H9 (cell line): ENCODE measurements around the gene NXN. TPM values are rescaled to one million over a fixed set of nuclear protein-coding genes. Genes with fewer than 3 reads are reported as not detected.
A peak's percentile ranks its signal among the peaks of the same experiment; 100 is the strongest.

Experiments
- DNase-seq: peaks from one replicate; pipeline ENCODE4 v3.0.0-alpha.2; 2017
- H2AFZ ChIP-seq: one replicate; pipeline ENCODE4 v1.6.1; 2013; ENCODE audit warnings: mild to moderate bottlenecking, low read length, control low read depth, moderate library complexity
- H2AK5ac ChIP-seq: 2 replicates; pipeline ENCODE4 v1.6.1; 2013; ENCODE audit warnings: low read length, control low read depth, mixed read lengths; ENCODE audit not compliant: insufficient read length
- H2BK120ac ChIP-seq: one replicate; pipeline ENCODE4 v1.6.1; 2013; ENCODE audit warnings: low read depth, mild to moderate bottlenecking, low read length, control low read depth, inconsistent platforms; ENCODE audit not compliant: poor library complexity, severe bottlenecking
- H2BK12ac ChIP-seq: 2 replicates; pipeline ENCODE4 v1.6.1; 2013; ENCODE audit warnings: low read length, control low read depth, mixed read lengths, low read depth; ENCODE audit not compliant: insufficient read length
- H2BK15ac ChIP-seq: 2 replicates; pipeline ENCODE4 v1.6.1; 2013; ENCODE audit warnings: low read depth, low read length, control low read depth
- H2BK20ac ChIP-seq: one replicate; pipeline ENCODE4 v1.6.1; 2013; ENCODE audit warnings: low read depth, mild to moderate bottlenecking, low read length, control low read depth, inconsistent platforms; ENCODE audit not compliant: poor library complexity, severe bottlenecking
- H2BK5ac ChIP-seq: 2 replicates; pipeline ENCODE4 v1.6.1; 2013; ENCODE audit warnings: low read length, control low read depth, mixed read lengths; ENCODE audit not compliant: insufficient read length
- H3K14ac ChIP-seq: 2 replicates; pipeline ENCODE4 v1.6.1; 2013; ENCODE audit warnings: low read length, control low read depth; ENCODE audit not compliant: insufficient read depth
- H3K18ac ChIP-seq: 2 replicates; pipeline ENCODE4 v1.6.1; 2013; ENCODE audit warnings: low read depth, mild to moderate bottlenecking, mixed read lengths, low read length, control low read depth; ENCODE audit not compliant: insufficient read length
- H3K23ac ChIP-seq: 2 replicates; pipeline ENCODE4 v1.6.1; 2013; ENCODE audit warnings: low read length, control low read depth, mixed read lengths, low read depth; ENCODE audit not compliant: insufficient read length
- H3K23me2 ChIP-seq: 2 replicates; pipeline ENCODE4 v1.6.1; 2013; ENCODE audit warnings: low read depth, mild to moderate bottlenecking, mixed read lengths, low read length, control low read depth; ENCODE audit not compliant: insufficient read length, poor library complexity, severe bottlenecking
- H3K27ac ChIP-seq: 2 replicates; pipeline ENCODE4 v1.5.1; 2013; ENCODE audit warnings: low read length, control low read depth, mixed read lengths, low read depth; ENCODE audit not compliant: insufficient read length
- H3K27me3 ChIP-seq: 2 replicates; pipeline ENCODE4 v1.6.1; 2013; ENCODE audit warnings: low read length, control low read depth, inconsistent platforms; ENCODE audit not compliant: insufficient read depth
- H3K4ac ChIP-seq: 2 replicates; pipeline ENCODE4 v1.6.1; 2013; ENCODE audit warnings: low read depth, mild to moderate bottlenecking, control low read depth, inconsistent platforms, low read length, moderate library complexity
- H3K4me1 ChIP-seq: 2 replicates; pipeline ENCODE4 v1.6.1; 2013; ENCODE audit warnings: low read length, control low read depth, inconsistent platforms; ENCODE audit not compliant: insufficient read depth
- H3K4me2 ChIP-seq: 2 replicates; pipeline ENCODE4 v1.6.1; 2013; ENCODE audit warnings: low read length, control low read depth, mixed read lengths; ENCODE audit not compliant: insufficient read length, insufficient read depth
- H3K56ac ChIP-seq: 2 replicates; pipeline ENCODE4 v1.6.1; 2013; ENCODE audit warnings: low read depth, mild to moderate bottlenecking, mixed read lengths, low read length, control low read depth; ENCODE audit not compliant: insufficient read length
- H3K79me1 ChIP-seq: 2 replicates; pipeline ENCODE4 v1.6.1; 2013; ENCODE audit warnings: low read depth, mild to moderate bottlenecking, moderate library complexity, low read length, control low read depth, inconsistent platforms; ENCODE audit not compliant: insufficient read depth, poor library complexity, severe bottlenecking
- H3K79me2 ChIP-seq: 2 replicates; pipeline ENCODE4 v1.6.1; 2013; ENCODE audit warnings: low read length, control low read depth, inconsistent platforms; ENCODE audit not compliant: insufficient read depth
- H3K9ac ChIP-seq: 2 replicates; pipeline ENCODE4 v1.6.1; 2013; ENCODE audit warnings: low read length, control low read depth, mixed read lengths; ENCODE audit not compliant: insufficient read length; ENCODE audit errors: extremely low read depth
- H3K9me3 ChIP-seq: one replicate; pipeline ENCODE4 v1.6.1; 2013; ENCODE audit warnings: low read depth, low read length, inconsistent platforms; ENCODE audit not compliant: control insufficient read depth
- H3T11ph ChIP-seq: one replicate; pipeline ENCODE4 v1.6.1; 2013; ENCODE audit warnings: mild to moderate bottlenecking, low read length, control low read depth, inconsistent platforms
- H4K20me1 ChIP-seq: one replicate; pipeline ENCODE4 v1.6.1; 2013; ENCODE audit not compliant: control insufficient read depth, insufficient read length, insufficient read depth
- H4K5ac ChIP-seq: 2 replicates; pipeline ENCODE4 v1.6.1; 2013; ENCODE audit warnings: low read depth, mild to moderate bottlenecking, mixed read lengths, low read length, control low read depth; ENCODE audit not compliant: insufficient read length
- H4K8ac ChIP-seq: replicated peaks from 2 replicates; pipeline ENCODE4 v1.6.1; 2013; ENCODE audit warnings: low read length, control low read depth, mixed read lengths, low read depth; ENCODE audit not compliant: insufficient read length
- H4K91ac ChIP-seq: 2 replicates; pipeline ENCODE4 v1.6.1; 2013; ENCODE audit warnings: low read depth, mild to moderate bottlenecking, moderate library complexity, mixed read lengths, low read length, control low read depth; ENCODE audit not compliant: insufficient read length
- H3K27ac Mint-ChIP-seq, 3 experiments: 2 replicates in 2 of 3; 3 replicates in 1 of 3; pipeline ENCODE4 v1.8.0; 2020 to 2021; ENCODE audit warnings: mixed read lengths in 3 of 3, mild to moderate bottlenecking in 1 of 3, moderate library complexity in 1 of 3
- H3K27me3 Mint-ChIP-seq: 2 replicates; pipeline ENCODE4 v1.8.0; 2021; ENCODE audit warnings: low read depth, mild to moderate bottlenecking, moderate library complexity, mixed read lengths
- H3K36me3 Mint-ChIP-seq, 3 experiments: 2 replicates in 2 of 3; 3 replicates in 1 of 3; pipeline ENCODE4 v1.8.0; 2020 to 2021; ENCODE audit warnings: low read depth in 3 of 3, mixed read lengths in 3 of 3; ENCODE audit not compliant: insufficient read depth in 1 of 3
- H3K4me1 Mint-ChIP-seq, 2 experiments: 2 replicates each; pipeline ENCODE4 v1.8.0; 2020; ENCODE audit warnings: mixed read lengths in 2 of 2
- H3K4me3 Mint-ChIP-seq, 2 experiments: 2 replicates in 1 of 2; 3 replicates in 1 of 2; pipeline ENCODE4 v1.8.0; 2020 to 2021; ENCODE audit warnings: mild to moderate bottlenecking in 2 of 2, mixed read lengths in 2 of 2, moderate library complexity in 1 of 2
- H3K9me3 Mint-ChIP-seq, 2 experiments: 2 replicates in 1 of 2; 3 replicates in 1 of 2; pipeline ENCODE4 v1.8.0; 2020; ENCODE audit warnings: mild to moderate bottlenecking in 2 of 2, mixed read lengths in 2 of 2, moderate library complexity in 1 of 2
- CTCF ChIP-seq: fragments of 200-600 bp; sonication (generic); conservative IDR thresholded peaks from 3 replicates; pipeline ENCODE4 v1.8.0; 2021; ENCODE audit warnings: antibody characterized with exemption, mild to moderate bottlenecking
- WGBS: extraction: QIAGEN DNeasy Blood & Tissue Kit; methylation state at CpG from one replicate; pipeline ENCODE4 v1.1.7; 2013; ENCODE audit warnings: missing lambda C conversion rate, low lambda C conversion rate, mixed read lengths; ENCODE audit not compliant: insufficient read length; ENCODE audit errors: extremely low coverage; 5-methylcytosine and 5-hydroxymethylcytosine counted together
- total RNA-seq: library from RNA; stranded (reverse); gene quantifications from 2 replicates; pipeline ENCODE4 v1.2.1, GENCODE V29; 2021

NXN gene
- total RNA-seq, 1 experiment from 2014 or later, result 93.6 TPM

GRCh38 chr17:774313-774584, 205.3 kb downstream of the NXN start:
- Histone ChIP-seq H3K23me2 (no peaks in the 10 kb centered on the region), H3K9ac (no peak overlapping the region), H3K79me2 (no peaks in the 10 kb centered on the region), H3K27ac (no peak overlapping the region), H3K4ac (no peak overlapping the region), H2BK120ac (no peak overlapping the region), H3T11ph (no peak overlapping the region), H2BK12ac (no peak overlapping the region), H3K18ac (no peak overlapping the region), H2AK5ac (no peak overlapping the region), H2AFZ (no peak overlapping the region), H3K4me1 (no peaks in the 10 kb centered on the region), H3K14ac (no peak overlapping the region), H4K5ac (no peak overlapping the region), H2BK15ac (no peak overlapping the region), H3K23ac (no peak overlapping the region), H3K79me1 (peaks cover 5% of the 10 kb centered on the region), H3K56ac (no peak overlapping the region), H4K8ac (no peak overlapping the region), H2BK20ac (no peak overlapping the region), H4K20me1 (no peaks in the 10 kb centered on the region), H2BK5ac (no peak overlapping the region), H3K9me3 (no peaks in the 10 kb centered on the region), H4K91ac (no peak overlapping the region), H3K4me2 (no peak overlapping the region), H3K27me3 (no peaks in the 10 kb centered on the region)
- WGBS, result no CpG with 5 or more reads among the region's 5 CpGs
- Mint-ChIP-seq H3K4me1 (peaks cover 0 to 3% of the 10 kb centered on the region in 2 experiments; a peak in 1 of 4 replicates), H3K4me3 (no peak overlapping the region), H3K9me3 (no peaks in the 10 kb centered on the region), H3K27ac (peak overlapping the region in 1 of 3 experiments; percentile 22; a peak in 1 of 7 replicates), H3K27me3 (no peaks in the 10 kb centered on the region; the same call in 1 of the 2 replicates), H3K36me3 (peaks cover 49 to 91% (median 89%) of the 10 kb centered on the region in 3 experiments; a peak in 6 of 7 replicates)
- DNase-seq, result no peak
- TF ChIP-seq CTCF, result no peak
